Progenitor cell of endocrine pancreas (in vitro differentiated cells): ENCODE results near the gene PPP1R9B. TPM values are rescaled to one million over a fixed set of nuclear protein-coding genes. Genes with fewer than 3 reads are reported as not detected.

Source experiments
- DNase-seq: peaks from one replicate; pipeline ENCODE4 v3.0.0; 2021; ENCODE audit warnings: low spot score; ENCODE audit not compliant: unreplicated experiment
- H3K27ac Mint-ChIP-seq: 2 replicates; pipeline ENCODE4 v1.8.0; 2021; ENCODE audit warnings: mild to moderate bottlenecking, moderate library complexity, mixed read lengths
- H3K27me3 Mint-ChIP-seq: 2 replicates; pipeline ENCODE4 v1.8.0; 2021; ENCODE audit warnings: mixed read lengths
- H3K36me3 Mint-ChIP-seq: 2 replicates; pipeline ENCODE4 v1.8.0; 2022; ENCODE audit warnings: mixed read lengths; ENCODE audit not compliant: insufficient read depth
- H3K4me1 Mint-ChIP-seq: 2 replicates; pipeline ENCODE4 v1.8.0; 2021; ENCODE audit warnings: low read depth, mixed read lengths
- H3K4me3 Mint-ChIP-seq: 2 replicates; pipeline ENCODE4 v1.8.0; 2021; ENCODE audit warnings: low read depth, mild to moderate bottlenecking, moderate library complexity, mixed read lengths
- H3K9me3 Mint-ChIP-seq: 2 replicates; pipeline ENCODE4 v1.8.0; 2021; ENCODE audit warnings: low read depth, mixed read lengths
- total RNA-seq: library from RNA; stranded (reverse); gene quantifications from 2 replicates; pipeline ENCODE4 v1.2.1, GENCODE V29; 2021
- TF ChIP-seq, protein P1 (sequence below): fragments of 200-600 bp; sonication (generic); IDR thresholded peaks from one replicate; pipeline ENCODE4 v1.5.0; 2021; ENCODE audit warnings: antibody characterized with exemption, mild to moderate bottlenecking; ENCODE audit not compliant: unreplicated experiment

The PPP1R9B gene
- total RNA-seq, 1 donor from 2014 or later: 35.7 TPM

DNA sequence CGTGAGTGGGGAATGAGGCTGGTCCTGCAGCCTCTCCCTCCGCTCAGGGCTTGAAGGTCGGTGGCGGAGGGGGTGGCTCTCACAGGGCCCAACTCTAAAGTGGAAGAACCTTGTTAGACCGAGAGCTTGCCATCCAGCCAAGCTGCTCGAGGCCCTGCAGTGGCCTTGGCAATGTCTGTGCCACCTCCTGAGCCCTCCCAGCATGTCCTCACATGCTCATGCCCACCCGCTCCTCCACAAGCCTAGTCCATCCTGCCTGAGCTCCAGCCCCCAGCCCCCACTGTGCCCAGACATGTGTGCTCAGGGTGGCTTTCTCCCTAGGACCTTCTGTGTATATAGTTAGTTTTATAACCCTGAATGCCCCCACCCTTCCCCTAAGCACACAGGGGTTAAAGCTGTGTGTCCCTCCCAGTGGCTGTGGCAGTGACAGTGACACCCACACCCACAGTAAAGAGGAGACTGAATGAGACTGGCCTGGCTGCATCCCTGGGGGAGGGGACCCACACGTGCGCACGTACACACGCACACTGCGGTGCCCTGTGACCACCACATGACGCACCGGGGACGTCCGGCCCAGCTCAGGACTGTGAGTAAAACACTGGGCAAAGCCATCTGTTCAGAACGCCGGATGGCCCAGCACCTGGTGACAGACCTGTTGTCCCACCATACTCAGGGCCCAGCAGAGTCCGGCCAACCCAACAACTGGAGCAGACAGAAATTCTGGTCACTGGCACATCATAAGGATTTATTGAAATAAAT is 39.7 kb downstream of the PPP1R9B start:
- Mint-ChIP-seq H3K4me1 (peaks cover 4% of the 10 kb centered on the region), H3K9me3 (no peaks in the 10 kb centered on the region), H3K36me3 (peaks cover 4% of the 10 kb centered on the region), H3K27me3 (peaks cover 5% of the 10 kb centered on the region), H3K27ac (no peak overlapping the region), H3K4me3 (no peak overlapping the region)
- no peak for DNase-seq
- TF ChIP-seq, protein P1, sequence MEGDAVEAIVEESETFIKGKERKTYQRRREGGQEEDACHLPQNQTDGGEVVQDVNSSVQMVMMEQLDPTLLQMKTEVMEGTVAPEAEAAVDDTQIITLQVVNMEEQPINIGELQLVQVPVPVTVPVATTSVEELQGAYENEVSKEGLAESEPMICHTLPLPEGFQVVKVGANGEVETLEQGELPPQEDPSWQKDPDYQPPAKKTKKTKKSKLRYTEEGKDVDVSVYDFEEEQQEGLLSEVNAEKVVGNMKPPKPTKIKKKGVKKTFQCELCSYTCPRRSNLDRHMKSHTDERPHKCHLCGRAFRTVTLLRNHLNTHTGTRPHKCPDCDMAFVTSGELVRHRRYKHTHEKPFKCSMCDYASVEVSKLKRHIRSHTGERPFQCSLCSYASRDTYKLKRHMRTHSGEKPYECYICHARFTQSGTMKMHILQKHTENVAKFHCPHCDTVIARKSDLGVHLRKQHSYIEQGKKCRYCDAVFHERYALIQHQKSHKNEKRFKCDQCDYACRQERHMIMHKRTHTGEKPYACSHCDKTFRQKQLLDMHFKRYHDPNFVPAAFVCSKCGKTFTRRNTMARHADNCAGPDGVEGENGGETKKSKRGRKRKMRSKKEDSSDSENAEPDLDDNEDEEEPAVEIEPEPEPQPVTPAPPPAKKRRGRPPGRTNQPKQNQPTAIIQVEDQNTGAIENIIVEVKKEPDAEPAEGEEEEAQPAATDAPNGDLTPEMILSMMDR: no peak

DNA sequence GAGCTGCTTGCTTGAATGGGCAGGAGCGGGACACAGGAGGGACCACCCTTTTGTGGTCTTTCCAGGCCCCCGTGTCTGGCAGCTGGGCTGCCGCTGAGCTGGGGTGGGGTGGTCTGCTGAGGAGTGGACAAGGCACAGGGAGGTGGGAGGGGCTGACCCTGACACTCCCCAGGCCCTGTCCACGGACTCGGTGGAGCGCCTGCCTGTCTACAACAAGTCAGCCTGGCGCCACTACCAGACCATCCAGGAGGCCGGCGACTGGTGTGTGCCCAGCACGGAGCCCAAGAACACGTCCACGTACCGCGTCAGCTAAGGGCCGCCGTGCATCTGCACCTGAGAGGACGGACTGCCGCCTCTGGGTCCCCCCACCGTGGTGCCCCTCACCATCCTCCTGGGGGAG is 40.7 kb downstream of the PPP1R9B start:
- TF ChIP-seq, protein P1: no peak
- DNase-seq: no peak
- Mint-ChIP-seq H3K27me3 (no peaks in the 10 kb centered on the region), H3K27ac (no peak overlapping the region), H3K36me3 (peaks cover 4% of the 10 kb centered on the region), H3K4me1 (peaks cover 3% of the 10 kb centered on the region), H3K4me3 (no peak overlapping the region), H3K9me3 (no peaks in the 10 kb centered on the region)

- TF ChIP-seq, protein P1: no peak
- peaks cover 3% of the 10 kb centered on the region for H3K4me1 Mint-ChIP-seq
- no peak for DNase-seq
- H3K27me3 Mint-ChIP-seq: no peaks in the 10 kb centered on the region
- no peak overlapping the region for H3K27ac Mint-ChIP-seq
- no peak overlapping the region for H3K4me3 Mint-ChIP-seq
- peaks cover 4% of the 10 kb centered on the region for H3K36me3 Mint-ChIP-seq
- H3K9me3 Mint-ChIP-seq: no peaks in the 10 kb centered on the region
These were observed 41.3 kb downstream of the PPP1R9B start for GRCh38 chr17:50109207-50109606.

GRCh38 chr17:50108556-50108955 is 41.9 kb downstream of the PPP1R9B start:
- no peaks in the 10 kb centered on the region for H3K27me3 Mint-ChIP-seq
- H3K4me3 Mint-ChIP-seq: no peak overlapping the region
- peaks cover 3% of the 10 kb centered on the region for H3K4me1 Mint-ChIP-seq
- no peak for DNase-seq
- no peak overlapping the region for H3K27ac Mint-ChIP-seq
- TF ChIP-seq, protein P1: no peak
- H3K36me3 Mint-ChIP-seq: peaks cover 4% of the 10 kb centered on the region
- H3K9me3 Mint-ChIP-seq: no peaks in the 10 kb centered on the region

DNA sequence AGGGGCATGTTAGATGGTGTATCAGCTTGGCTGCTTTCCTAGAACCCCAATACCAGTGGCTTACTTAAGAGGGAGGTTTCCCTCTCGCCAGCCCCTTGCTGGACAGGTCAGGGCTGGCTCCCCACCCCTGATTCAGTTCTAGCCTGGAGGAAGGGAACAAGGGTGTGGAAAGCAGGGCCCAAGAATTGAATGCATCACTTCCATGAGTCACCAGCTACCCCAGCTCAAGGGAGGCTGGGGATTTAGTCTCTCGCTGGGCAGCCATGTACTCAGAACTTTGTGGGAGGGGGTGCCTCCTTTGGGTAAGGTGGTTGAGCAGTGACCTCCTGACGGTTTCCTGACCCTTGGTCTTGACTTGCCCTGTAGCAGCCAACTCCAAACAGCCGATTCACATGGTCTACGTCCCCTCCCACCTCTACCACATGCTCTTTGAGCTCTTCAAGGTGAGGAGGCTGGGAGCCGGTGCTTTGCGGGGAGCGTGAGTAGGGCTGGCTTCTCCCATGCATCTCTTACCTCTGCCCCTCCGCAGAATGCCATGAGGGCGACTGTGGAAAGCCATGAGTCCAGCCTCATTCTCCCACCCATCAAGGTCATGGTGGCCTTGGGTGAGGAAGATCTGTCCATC is 42.6 kb downstream of the PPP1R9B start:
- Mint-ChIP-seq H3K27ac (no peak overlapping the region), H3K9me3 (no peaks in the 10 kb centered on the region), H3K36me3 (peaks cover 4% of the 10 kb centered on the region), H3K4me1 (peaks cover 3% of the 10 kb centered on the region), H3K27me3 (no peaks in the 10 kb centered on the region), H3K4me3 (no peak overlapping the region)
- TF ChIP-seq, protein P1: no peak
- no peak for DNase-seq
